Head of caudate nucleus (tissue), 42 donors: ENCODE data around the gene SERTAD2.

Experiments used
- DNase-seq, 42 donors: peaks; one replicate each; pipeline versions ENCODE4 v3.0.0 to v3.0.0-alpha.2; 2020 to 2021; ENCODE audit warnings: mixed read lengths in 7 of 42
- intact Hi-C: fragments of 100-400 bp; cut with DNase I; formaldehyde crosslinking; loops from one replicate; pipeline ENCODE4 v1.15.0; 2022

Gene SERTAD2

DNA sequence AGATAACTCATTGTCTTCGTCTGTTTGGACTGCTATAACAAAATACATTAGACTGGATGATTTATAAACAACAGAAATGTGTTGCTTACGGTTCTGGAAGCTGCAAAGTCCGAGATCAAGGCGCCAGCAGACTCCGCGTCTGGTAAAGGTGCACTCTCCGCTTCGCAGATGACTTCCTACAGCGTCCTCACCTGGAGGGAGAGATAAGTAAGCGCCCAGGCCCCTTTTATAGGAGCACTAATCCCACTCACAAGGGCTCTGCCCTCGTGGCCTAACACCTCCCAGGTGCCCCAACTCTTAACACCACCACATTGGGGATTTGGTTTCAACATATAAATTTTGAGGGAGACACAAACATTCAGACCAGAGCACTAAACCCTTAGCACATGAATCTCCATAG, 51.3 kb downstream of the SERTAD2 start:
- DNase-seq = no peak
- intact Hi-C loops = no loop called here

DNA sequence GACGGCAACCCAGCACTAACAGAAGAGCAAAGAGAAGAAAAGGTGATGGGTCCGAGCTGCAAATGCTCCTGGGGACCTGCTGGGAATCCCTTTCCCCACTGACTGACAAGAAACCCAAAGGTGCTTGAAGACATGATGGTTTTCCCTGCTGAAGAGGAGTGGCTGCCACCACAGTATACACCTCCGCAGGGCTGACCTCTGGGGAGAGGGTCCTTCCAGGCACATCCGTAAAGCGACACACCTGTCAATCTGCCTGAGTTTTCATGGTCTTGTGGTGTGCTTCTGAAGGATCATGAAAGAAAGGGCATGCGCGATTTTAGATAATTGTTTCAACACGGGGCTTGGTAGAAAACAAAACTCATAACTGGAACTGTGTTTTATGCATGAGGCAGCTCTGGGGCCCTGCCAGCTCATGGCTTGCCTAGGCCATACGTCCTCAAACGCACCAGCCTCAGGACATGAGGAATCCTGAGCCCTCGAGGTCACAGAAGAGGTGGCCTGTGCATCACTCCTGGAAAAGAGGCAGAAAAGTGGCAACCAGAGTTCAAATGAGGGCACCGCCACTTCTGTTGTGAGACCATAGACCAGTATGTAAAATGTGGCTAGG, 51.8 kb downstream of the SERTAD2 start:
- no peak for DNase-seq
- intact Hi-C loops = no loop called here

DNA sequence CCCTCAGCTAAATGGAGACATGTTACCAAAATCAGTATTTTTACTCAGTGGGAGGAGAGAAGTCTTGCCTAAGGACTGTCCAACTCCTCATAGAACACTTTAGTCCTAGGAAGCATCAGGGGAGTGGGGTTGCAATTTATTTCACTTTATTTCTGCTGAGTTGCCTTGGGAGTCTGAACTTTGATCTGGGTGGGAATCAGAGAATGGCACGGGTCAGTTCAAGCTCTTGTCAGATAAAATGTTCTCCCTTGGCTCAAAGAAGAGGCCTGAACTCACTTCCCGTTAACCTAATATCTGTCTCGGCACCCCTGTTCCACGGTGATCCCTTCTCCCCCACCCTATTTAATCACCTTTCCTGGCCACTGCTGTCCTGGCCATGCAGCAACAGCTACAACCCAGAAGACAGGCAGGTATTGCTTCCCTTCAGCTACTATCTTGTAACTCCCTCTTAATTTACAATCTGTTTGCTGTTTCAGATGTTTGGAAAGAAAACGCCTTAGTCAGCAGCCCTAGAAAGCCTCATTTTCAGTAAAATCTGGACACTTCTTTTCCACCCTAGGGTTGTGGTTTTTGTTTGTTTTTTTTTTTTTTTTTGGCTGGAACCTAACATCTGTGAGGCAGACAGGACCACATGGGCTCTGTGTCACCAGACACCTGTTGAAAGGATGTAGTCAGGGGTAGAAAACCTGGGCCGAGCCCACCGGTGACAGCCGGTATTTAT, 52.5 kb downstream of the SERTAD2 start:
- intact Hi-C loops = no loop called here
- DNase-seq = no peak

DNA sequence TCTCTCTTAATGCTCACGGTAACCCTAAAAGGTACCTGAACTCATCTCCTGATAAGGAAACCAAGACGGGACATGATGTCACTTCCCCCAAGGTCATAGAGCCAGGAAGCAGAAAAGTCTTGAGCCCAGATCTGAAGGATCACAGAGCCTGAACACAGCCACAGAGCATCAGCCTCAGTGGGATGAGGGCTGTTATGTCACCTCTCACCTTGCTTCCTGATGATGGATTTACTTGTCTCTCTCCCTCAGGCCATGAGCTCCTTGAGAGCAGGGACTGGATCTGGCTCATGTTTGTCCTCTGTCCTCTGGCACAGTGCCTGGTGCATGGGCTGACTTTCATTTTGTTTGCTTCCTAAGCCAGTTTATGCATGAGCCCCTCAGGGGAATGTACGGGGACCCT, 54.2 kb downstream of the SERTAD2 start:
- intact Hi-C loops = loop anchor here (10.0 kb wide), 1 partner anchor 45 kb away; no protein-coding TSS in a partner anchor
- no peak for DNase-seq

GRCh38 chr2:64598226-64598625, 55.5 kb downstream of the SERTAD2 start:
- no peak for DNase-seq
- intact Hi-C loops = loop anchor here (10.0 kb wide), 1 partner anchor 47 kb away; no protein-coding TSS in a partner anchor

GRCh38 chr2:64595397-64596176, 58.1 kb downstream of the SERTAD2 start:
- DNase-seq = peak in 3 of 42 donors; percentile 29 to 45 (median 42)
- intact Hi-C loops = loop anchor here (10.0 kb wide), 1 partner anchor 49 kb away; no protein-coding TSS in a partner anchor

GRCh38 chr2:64594226-64594989, 59.3 kb downstream of the SERTAD2 start:
- DNase-seq = no peak
- intact Hi-C loops = loop anchor here (10.0 kb wide), 1 partner anchor 50 kb away; no protein-coding TSS in a partner anchor

- DNase-seq = peak in 1 of 42 donors; percentile 18
- intact Hi-C loops = loop anchor here (10.0 kb wide), 1 partner anchor 52 kb away; no protein-coding TSS in a partner anchor
These were observed 60.6 kb downstream of the SERTAD2 start for GRCh38 chr2:64593035-64593655.

- no peak for DNase-seq
- intact Hi-C loops = loop anchor here (10.0 kb wide), 1 partner anchor 54 kb away; no protein-coding TSS in a partner anchor
These were observed 62.5 kb downstream of the SERTAD2 start for GRCh38 chr2:64591188-64591587.

GRCh38 chr2:64587561-64587960, 66.2 kb downstream of the SERTAD2 start:
- DNase-seq = no peak
- intact Hi-C loops = loop anchor here (2.0 kb wide), 1 partner anchor 277 kb away; no protein-coding TSS in a partner anchor

DNA sequence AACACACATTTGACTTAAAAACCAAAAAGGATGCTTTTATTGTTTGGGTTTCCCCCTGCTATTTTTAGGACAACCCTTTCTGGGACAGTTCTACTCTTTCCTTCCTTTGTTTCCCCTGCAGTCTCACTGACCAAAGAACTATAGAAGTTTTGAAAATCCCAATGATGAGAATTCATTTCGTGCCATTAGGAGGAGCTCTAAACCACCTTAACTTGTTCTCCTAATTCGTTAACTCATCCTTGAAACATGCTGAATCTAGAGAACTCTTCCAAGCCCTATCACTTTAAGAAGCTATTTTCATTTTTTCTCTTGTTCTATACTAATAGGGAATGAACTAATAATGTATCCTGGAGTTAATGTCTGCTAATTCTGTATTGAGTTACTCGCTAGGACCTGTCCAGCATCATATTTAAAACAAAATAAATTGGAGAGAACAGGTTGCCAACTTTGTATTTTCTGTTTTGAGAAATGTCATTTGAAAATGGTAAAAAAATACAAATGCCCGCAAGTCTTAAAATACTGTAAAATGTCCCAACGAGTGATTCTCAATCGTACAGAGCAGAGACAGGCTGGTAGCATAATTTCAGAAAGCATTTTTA, 66.7 kb downstream of the SERTAD2 start:
- peak in 1 of 42 donors; percentile 50 for DNase-seq
- intact Hi-C loops = loop anchor here (2.0 kb wide), 1 partner anchor 278 kb away; no protein-coding TSS in a partner anchor

- no peak for DNase-seq
- intact Hi-C loops = loop anchor here (2.0 kb wide), 1 partner anchor 279 kb away; no protein-coding TSS in a partner anchor
These were observed 67.7 kb downstream of the SERTAD2 start for GRCh38 chr2:64586054-64586453.

- intact Hi-C loops = no loop called here
- no peak for DNase-seq
These were observed 70.9 kb downstream of the SERTAD2 start for GRCh38 chr2:64582774-64583340.

DNA sequence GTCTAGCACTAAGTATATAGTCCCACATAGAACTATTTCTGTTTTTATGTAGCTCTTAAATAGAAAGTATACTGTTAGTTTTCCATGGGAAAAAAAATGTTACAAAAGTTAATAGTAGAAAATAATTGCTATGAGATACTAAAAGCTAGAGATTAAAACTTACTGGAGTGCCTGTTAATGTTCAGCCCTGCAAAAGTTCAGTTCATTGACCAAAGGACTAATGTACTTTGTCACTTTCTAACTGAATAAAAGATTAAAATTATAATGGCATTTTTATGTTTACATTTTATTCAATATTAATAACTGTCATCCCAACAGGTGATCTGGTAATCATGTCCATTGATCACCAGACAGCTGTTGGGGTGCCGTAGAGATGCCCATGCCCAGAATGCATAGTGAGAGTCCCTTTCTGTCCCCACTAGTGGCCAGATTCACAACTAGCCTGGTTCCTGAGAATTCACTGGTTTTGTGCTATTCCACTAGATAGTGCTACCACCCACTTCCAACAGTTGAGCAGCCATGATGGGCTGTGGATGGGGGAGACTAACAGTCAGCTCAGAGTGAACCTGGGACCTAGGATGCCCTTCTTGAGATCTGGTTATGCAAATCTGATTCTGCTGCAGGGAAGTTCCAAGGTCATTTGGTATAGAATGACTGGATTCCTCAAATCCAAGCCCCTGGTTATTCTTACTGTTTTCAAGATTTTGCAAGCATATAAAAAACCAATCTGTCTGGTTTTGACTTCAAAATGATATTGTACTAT, 71.8 kb downstream of the SERTAD2 start:
- intact Hi-C loops = no loop called here

More for the DNA sequence above, 71.8 kb downstream of the SERTAD2 start:
- no peak for DNase-seq
